Stimulated activated CD4-positive, alpha-beta T cell treated with anti-CD3 and anti-CD28 coated beads, Interleukin-4, amount 100 ng/mL, for 1 hour (primary cell): ENCODE results near the gene NTM.

Experiments
- DNase-seq: peaks from one replicate; pipeline ENCODE4 v3.0.0-alpha.2; 2020

The NTM gene

DNA sequence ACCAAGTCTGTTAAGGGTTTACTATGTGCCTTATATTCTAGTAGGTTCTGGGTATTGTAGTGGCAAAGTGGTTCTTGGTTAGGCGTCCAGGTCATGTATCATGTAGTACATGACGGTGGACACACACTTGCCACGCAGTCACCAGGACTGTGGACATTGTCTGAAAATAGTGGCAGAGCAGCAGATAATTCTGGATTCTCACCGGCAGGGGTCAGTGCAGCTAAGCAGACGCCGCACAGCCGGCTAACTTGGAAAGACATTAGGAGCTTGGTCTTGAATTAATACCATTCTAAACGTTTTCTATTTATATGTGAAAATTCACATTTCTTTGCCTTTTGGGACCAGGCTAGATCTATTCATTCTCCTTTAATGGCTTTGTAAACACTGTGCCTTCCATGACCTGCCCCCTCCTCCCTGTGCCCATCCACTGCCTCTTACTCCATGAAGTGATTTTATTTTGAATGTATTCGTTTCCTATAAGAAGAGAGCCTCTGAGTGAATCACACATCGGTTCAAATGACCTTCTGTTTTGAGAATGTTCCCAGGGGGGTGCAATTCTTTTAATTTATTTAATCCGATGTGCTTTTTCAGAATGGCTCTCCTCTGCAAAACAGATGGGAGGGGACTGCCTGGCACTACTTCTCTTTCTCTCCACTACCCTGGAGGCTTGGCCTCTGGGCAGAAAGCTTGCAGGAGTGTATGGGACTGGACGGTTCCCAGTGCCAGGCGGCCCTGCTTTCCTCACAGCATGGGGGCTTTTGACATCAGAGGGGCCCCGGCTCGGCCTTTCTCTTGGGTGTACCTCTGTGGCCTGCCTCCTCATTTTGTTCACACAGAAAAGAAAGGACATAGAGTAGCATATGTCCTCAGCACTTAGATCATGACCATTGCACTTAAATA lies 378.0 kb downstream of the NTM start:
- DNase-seq = peak; percentile 4

DNA sequence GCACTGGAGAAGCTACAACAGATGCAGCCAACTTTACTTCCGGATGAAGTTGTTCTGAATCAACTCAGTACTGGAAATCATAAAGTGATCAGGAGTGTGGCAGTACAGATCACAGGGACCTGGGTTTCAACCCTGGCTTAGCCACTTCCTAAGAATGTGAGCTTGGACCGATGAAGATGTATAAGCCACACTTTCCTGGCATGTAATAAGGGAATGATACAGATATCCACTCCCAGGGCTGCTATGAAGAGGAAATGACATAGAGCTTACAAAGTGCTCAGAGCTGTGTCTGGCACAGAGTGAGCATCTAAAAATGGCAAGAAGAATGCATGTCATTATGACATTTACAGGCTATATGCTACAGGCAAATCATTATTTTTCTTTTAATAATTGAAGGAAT lies 378.7 kb downstream of the NTM start:
- DNase-seq = no peak

DNA sequence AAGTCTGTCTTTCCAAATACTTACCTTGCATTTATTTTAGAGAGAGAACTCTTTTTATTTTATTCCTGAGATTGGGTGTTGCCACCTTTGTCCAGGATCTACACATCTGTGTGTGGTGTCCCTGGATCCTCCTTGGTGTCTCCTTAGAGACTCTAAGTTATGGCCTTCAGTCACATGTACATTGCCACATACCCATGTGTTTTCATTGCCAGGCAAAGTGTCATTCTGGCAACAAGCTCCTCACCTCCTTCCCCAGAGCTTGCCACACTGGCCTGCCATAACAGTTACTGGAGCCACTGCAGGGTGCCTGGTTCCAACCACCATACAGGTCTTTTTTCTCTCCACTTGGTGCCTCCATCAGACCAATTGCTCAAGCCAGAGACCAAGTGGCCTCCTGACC lies 379.7 kb downstream of the NTM start:
- no peak for DNase-seq

DNA sequence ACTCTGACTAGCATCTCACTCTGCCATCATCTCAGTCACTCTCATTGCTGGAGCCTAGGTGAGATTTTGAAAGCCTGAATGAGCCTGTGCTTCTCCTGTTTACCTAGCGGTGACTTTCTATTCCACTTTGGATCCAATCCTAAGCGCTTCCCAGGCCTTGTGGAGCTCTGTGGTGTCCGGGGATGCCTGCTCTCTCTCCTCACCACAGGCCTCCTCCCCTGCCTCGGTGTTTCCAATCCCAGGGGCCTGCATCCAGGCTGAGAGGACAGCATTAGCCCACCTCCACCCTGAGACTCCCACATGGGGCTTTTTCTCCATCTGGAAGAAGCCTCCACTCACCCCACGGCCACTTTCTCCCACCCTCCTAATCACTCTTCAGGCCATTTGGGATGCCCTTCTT lies 380.3 kb downstream of the NTM start:
- no peak for DNase-seq

DNA sequence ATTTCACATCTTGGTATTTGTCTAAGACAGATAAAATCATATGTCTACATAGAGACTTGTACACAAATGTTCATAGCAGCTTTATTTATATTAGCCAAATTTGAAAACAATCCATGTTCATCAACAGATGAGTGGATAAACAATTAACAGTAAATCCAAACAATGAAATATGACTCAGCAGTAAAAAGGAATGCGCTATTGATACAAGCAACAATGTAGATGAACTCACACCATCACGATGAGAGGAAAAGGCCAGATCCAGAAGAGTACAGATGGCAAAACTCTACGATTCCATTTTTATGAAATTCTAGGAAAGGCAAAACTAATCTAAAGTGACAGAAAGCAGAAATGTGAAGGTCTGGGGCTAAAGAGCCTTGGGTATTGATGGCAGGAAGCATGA lies 384.3 kb downstream of the NTM start:
- no peak for DNase-seq

DNA sequence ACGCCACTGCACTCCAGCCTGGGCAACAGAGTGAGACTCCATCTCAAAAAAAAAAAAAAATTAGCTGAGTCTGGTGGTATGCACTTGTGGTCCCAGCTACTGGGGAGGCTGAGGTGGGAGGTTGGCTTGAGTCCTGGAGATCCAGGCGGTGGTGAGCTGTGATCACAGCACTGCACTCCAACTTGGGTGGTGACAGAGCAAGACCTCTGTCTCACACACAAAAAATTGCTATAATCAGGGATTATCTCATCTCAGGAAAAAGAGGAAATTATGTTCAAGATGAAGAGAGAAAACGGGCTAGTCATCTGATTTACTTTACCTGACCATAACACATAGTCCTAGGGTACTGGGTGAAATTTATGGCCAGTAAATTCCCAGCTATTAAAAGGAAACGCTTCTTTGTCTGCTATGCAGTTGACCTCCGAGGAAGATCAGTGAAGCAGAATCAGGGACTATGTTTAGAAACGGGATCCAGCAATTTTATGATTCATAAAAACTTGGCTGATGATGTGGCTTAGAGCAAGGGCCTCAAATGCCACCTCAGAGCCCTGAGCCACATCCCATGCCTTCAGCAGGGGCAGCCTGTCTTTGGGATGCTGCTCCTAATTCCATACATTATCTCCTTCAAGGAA lies 386.2 kb downstream of the NTM start:
- DNase-seq = no peak

DNA sequence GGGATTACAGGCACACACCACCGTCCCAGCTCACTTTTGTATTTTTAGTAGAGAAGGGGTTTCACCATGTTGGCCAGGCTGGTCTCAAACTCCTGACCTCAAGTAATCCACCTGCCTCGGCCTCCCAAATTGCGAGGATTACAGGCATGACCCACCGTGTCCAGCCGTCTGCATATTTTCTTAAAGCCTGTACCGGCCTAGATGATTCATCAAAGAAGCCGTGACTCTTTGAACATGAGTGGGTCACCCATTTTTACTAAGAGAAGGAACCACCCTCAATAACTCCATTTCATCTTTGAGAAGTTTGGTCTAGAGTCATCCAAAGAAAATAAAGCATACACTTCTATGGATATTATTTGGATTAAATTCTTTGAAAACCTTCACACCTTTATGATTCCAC lies 388.3 kb downstream of the NTM start:
- DNase-seq = no peak

DNA sequence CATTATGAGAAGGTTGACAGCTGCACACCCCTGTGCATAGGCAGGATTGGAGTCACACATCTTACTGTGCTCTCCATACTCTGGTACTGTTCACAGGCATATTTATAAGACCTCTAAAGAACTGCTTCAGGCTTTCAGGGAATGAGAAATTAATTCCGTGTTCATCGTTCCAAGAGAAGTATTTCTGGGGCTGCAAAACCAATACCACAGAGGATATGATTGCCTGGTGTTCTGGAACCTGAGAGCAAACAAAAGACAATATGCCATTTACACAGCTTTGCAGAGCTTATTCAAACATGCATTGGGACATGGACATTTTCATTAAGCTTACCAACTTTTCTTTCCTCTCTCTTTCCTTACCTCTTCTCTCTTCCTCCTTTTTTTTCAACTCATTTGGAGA lies 388.7 kb downstream of the NTM start:
- DNase-seq = no peak

DNA sequence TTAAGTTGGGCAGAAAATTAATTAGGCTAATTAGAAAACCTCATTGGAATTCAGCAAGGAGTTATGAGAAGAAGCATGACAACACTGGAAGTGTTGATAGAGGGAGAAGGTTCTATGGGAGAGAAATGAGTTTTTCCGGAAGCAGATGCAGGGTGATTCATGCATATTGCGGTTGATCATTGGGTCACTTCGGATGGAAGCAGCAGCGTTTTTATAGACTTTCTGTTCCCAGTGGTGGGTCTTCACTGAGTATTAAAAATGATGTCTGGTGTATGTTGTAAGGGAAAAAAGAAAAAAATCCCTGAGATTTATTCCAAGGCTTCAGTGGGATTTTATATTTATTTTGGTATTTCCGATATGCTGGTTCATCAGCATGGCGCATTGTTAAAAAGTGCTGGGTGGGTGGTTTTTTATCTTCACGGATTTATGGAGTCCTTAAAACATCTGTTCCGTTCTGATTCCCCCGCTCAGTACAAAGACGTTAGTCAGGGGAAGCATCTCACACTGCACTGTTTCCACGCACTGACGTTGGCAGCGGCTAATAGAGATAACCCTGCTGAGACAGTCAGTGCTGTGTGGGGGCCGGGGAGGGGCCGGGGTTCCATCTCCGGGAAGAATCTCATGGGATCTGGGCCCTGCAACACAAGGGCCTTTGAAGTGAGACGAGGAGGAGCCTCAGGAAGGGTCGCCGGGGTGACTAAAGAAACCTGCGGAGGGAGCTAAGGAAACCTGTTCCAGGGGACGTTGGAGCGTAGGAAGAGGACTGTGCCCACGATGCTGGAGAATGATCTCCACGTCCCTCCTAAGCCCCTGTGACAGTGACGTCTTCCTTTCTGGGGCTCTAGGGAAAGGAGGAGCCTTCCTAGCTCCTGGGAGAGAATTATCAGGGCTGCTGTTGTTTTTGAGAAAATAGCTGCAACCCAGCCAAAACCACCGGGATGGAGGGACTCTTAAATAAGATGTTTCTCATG lies 390.0 kb downstream of the NTM start:
- no peak for DNase-seq

DNA sequence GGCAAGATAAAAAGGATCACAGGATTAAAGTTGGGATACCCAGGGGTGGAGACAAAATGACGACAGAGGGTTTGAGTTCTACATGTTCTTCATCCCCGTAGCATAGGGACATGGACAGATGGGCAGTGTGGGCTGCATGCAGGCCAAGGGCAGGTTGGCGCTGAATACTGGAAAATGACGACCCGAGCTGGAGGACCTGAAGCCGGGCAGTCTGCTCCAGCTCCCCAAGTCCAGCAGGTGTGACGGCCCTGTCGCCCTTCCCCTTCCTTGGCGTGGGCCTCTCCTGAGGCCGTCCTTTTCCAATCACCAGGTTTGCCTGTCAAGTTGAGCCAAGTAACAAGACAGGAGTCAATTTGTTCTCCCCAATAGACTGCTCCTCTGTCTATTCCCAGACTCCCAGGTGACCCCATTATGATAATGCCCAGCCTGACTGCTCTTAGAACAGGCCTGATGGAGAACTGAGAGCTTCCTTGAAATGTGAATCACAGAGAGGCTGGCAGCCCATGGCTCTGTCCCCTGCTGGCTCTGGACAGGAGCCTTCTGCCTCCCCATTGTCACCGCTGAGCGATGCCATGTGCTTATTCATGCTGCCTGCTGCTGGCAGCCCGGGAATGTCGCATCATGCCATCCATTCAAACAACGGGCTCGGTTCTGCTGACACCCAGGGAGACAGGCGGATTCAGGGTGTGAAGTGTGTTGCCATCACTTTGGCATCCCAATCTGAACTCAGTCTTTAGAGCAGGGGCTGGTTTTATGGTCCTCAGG lies 392.1 kb downstream of the NTM start:
- no peak for DNase-seq

DNA sequence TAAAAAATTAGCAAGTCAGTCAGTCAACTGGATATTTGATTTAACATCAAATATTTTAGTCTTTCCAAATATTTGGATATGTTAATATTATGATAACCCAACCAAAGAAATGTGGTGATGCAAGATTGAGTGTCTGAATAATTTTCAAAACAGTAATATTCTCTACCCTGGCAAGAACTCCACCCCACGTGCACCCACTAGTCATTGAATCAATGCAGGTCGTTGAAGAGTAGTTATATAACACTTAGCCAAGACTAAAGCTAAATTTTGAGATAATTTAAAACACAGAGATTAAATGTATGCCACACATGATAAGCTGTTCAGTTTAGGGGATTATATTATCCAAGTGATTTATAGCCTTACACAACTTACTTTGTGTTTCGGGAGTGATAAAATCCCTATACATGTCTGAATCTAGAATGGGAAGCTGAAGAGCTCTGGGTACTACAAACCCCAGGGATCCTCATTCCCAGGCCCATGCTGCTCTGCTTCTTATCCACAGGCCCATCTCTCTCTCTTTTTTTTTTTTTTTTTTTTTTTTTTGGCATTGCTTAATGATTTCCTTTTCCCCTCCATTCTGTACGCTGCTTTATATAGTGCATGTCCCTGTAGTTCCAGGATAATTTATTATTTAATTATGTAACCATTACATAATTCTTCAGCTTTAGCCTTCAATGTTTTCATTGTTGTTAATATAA lies 392.9 kb downstream of the NTM start:
- DNase-seq = no peak

DNA sequence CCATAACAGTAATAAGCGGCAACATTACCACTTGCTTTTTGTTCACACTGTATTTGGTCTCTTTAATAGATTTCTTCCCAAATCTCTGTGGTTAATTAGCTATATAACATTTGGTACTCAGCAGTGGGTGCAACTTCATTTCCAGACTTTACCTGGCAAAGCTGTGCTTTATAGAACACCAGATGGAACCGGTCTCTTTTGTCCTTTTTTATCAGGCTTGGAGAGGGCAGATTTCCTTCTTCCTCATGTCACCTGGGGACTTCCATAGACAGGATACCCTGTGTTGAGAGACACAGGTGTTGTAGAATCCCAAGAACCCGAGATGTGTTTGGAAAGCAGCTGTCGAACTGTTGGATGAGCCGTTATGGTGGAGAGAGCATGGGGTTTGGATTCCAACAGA lies 393.7 kb downstream of the NTM start:
- DNase-seq = no peak

DNA sequence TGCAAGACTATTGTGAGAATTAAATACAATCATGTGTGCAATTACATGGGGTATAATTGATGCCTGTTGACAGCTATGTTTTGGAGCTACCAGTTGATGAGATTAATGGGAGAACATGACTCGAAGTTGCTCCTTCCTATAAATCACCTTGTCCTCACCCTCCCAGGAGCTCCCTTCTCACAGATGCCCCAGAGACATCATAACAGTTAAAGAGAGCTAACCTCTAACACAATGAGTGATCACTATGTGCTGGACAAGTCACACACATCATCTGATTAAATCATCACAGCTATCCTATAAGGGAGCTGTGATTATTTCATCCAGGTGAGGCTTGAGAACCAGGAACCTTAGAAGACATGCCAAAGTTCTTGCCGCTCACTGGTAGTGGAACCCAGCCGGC lies 394.2 kb downstream of the NTM start:
- no peak for DNase-seq

DNA sequence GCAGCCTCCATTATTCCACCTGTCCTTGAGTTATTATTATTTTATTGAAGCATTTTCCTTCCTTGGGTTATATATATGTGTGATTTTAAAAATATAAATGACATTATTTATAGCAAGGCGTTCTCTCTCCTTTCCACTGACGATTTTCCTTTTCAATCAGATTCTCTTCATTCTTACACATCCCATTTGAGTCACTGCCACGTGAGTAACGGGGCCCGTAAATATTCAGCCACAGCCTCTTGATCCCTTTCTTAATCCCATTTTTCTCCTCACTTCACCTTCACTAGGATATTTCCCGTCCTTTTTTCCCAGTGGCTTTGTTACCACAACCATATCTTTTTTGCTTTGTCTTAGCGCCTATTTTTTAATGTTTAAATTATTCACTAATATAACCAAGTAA lies 396.2 kb downstream of the NTM start:
- no peak for DNase-seq

DNA sequence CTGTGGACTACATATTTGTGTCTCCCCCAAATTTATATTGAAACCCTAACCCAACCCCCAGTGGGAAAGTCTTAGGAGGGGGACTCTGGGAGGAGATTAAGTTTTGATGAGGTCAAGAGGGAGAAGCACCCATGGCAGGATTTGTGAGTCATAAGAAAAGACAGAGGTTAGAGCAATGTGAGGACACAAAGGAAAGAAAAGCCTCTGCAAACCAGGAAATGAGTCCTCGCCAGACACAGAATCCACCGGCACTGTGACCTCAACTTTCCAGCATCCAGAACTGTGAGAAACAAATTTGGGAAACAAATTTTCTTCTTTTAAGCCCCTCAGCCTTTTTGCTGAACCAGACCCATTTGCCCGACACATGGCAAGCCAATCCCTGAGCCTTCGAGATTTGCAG lies 397.0 kb downstream of the NTM start:
- no peak for DNase-seq

DNA sequence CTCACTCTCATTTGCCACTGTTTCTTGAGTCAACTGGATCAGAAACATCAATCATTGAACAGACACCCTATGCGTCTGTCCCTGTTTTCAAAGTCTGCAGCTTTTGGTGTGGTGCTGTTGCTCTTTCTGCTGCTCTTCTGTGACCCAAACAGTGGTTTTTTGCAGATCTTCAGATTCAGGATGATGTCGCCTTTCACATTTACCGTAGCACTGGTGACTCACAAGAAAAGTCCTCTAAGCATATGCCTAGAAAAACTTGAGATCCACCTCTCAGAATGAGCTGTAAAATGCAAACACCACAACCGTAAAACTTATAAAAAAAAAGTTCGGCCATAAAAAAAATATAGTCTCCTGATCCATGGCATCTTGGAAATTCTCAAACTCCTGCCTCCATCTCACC lies 400.4 kb downstream of the NTM start:
- DNase-seq = no peak

DNA sequence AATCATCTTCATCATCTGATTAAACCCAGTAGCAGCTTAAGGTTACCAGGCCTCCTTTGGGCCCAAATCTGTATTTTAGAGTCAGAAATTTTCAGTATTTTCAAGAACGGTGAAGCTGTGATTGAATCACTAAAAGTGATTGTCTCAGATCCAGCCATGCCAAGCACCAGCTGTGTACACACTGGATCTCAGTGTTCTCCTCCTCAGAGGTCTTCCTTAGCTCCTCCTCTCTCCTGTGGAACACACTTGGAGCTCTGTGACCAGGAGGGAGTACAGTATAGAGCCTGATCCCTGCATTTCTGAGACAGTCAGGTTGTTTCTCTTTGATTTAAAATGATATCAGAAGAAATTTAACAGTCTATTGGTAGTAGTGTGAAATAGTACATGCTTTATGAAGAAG lies 401.1 kb downstream of the NTM start:
- no peak for DNase-seq

DNA sequence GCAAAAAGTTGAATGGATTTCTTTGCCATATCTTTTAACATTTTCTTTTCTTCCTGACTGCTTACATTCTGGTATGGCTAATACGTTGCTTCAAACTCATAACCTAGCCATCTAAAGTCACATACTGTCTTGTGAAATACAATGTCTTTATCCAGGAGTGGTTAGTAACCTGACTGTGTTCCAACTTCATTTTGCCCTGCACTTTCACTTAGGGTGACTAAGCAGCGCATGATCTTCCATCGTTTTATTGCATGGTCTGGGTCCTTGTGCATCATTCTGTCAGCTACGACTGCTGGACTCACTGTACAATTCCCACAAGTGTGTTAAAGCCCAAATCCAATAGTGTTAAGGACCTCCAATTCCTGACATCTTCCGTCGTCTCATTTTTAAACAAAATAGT lies 403.2 kb downstream of the NTM start:
- no peak for DNase-seq

DNA sequence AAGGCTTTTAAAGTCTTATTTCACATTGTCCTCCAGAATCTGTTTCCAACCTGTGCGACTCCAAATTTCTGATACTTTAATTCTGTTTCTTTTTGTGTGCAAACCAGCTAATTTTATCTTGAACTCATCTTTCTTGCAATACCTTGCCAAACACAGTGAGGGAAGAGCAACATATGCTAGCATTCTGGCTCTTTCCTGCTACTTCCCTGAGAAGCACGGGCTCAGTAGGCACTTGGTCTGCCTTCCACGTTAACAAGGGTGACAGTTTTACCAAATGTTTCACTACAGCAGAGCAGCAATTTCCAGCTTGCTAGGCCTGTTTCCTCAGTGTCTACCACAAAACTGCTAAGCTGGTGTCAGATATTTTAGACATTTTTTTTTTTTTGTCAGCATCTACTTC lies 405.8 kb downstream of the NTM start:
- no peak for DNase-seq

DNA sequence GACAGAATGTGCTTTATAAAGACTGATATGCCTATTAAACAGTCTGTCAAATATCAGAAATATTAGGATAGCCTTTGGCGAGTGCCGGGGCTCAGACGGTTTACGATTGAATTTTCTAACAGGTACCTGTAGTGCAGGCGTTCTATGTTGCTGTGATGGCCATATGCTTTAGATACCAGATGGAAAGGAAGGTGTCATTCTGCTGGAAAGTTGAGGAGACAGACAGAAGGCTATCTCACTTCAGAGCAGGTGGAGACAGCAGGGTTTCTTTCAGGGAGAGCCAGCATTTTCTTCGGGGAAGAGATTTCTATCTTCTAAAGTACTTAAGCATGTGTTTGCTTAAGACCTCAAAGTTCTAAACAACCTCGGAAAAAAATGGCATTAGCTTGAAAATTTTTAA lies 415.4 kb downstream of the NTM start:
- DNase-seq = no peak

DNA sequence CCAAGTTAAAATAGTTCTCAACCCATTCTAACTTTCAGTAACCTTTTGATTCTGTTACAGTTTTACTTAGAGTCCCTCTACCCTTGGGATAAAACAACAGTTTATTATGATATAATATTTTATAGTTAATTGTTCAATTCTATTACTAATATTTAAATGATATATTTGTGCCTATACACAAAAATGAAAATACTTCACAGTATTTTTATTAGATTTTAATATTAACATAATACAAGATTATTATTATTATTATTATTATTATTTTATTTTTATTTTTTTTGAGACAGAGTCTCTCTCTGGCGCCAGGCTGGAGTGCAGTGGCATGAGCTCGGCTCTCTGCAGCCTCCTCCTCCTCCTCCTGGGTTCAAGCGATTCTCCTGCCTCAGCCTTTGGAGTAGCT lies 416.7 kb downstream of the NTM start:
- no peak for DNase-seq

DNA sequence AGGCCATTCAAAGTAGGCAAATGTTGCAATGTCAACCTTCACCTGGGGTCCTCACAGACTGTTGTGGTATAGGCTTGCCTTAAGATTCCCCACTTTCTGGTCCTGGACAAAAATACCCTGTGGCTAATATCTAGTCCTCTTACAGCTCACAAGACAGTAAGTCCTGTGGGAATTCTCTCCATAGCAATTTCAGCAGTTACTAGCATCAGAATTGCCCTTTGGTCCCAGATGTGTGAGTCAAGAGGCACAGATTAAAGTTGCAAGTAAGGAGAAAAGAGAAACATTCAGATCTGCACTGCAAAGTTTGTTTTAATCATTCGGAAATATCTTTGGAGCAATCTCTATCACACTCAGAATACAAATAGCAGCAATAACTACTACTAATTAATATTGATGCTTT lies 420.2 kb downstream of the NTM start:
- DNase-seq = no peak
